HTERT RPE-1 (cell line): ENCODE data around the gene U2SURP.

ENCODE experiments used
- in situ Hi-C: fragments of 300-500 bp; cut with MboI; formaldehyde crosslinking; loops from 4 replicates; pipeline ENCODE4 v1.14.3; 2020; ENCODE audit warnings: low sequenced_read_pairs

U2SURP gene

DNA sequence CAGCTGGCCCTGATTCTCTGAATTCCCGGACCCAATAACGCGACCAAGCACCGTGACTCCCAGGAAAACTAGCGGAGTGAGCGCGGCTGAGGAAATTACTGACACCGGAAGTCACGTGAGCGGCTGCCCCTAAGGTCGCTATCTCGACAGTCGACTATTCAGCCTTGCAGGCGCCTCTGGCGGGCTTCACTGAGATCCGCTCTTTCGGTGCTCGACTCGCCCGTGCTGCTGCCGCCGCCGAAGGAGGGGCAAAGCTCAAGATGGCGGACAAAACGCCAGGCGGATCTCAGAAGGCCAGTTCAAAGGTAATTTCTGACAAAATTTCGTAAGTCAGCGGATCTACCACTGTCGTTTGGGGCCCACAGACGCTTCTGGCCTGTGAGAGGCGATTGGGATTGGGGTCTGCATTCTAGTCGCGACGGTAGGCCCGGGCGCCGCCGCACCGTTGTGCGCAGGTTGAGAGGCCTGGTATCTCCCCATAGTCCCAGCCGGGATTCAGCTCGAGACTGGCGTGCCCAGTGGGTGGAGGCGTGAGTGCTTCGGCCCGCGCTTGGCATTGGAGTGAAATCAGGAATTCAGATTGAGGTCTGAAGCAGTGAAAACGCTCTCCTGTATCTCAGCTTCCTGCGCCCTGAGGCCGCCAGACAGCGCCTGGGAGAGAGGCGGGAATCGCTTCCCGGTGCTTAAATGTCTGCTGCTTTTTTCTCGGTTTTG is at the start of gene U2SURP:
Gene U2SURP (plus strand): TSS at position 202 of the 714 bp plus-strand sequence. CDS start 59 bp downstream, at position 261.
- in situ Hi-C loops, result no loop called here

DNA sequence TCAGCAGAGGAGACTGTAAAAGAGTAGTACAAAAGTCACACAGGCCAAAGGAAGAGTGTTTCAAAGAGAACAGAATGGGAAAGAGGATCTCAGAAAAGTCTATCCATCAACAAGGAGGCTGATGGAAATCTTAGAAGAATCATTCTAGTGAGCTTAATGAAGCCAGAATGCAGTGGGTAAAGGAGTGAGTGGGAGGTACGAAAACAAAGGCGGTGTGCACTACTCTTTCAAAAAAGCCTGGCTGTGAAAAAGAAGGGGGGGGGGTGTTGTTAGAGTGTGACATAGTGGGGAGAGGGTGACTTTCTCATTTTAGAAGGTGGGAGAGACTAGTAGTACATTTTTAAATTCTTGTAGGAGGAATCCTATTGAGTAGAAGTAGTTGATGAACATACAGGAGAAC is 49.6 kb upstream of the U2SURP start:
- in situ Hi-C loops, result no loop called here

DNA sequence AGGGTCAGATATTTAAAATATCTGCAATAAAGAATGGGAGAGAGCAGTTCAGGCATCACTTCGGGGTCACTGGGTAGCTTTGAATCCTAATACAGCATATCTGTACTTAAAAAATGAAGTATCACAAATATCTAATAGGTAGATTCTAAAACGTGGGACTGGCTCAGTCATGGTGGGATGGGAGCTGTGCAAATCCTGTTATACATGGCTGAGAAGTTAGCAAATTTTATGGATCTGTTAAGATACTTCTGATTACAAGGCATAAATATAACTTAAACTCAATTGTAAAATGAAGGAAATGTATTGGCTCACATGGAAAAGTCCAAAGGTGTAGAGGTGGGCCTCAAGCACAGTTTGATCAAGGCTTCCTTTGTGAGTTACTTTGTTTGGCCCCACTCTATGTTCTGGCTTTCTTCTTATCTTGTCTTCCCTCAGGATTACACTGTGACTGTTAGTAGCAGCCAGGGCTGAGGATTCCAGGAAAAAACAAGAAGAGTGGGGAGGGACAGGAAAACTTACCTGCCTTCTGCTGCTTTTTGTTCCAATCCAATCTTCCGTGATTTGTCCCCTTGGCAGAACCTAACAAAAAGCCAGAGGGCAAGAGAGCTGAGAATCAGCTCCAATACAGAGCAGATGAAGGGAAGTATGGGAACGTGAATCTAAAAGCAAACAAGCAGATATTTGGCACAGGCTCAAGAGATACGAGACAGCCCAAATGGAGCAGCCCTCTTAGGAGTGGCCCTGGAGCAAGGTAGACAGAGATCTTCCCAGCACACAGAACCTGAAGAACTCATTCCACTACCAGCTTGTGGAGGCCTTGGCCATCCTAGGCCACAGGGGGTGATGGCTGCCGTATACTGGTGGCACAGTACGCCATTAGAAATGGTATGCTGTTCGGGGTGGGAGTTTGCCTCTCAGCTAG is 48.8 kb upstream of the U2SURP start:
- in situ Hi-C loops, result no loop called here

DNA sequence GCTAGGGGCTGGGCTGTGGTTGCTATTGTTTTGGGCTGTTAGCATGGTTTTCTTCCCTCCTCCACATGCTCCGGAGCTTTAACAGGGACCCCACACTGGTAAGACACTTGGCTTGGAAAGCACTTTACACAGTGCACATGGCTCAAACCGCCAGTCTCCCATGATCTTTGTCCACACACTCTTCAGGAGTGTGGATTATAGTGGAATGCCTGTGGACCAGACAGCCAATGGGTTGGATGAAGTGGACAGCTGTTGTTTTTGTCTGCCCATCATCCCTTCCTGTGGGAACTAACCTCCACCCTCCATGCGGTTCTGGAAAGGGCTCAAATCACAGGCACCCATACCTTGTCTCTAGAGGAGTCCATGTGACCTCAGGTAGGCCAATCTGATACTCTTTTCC is 47.9 kb upstream of the U2SURP start:
- in situ Hi-C loops, result no loop called here

DNA sequence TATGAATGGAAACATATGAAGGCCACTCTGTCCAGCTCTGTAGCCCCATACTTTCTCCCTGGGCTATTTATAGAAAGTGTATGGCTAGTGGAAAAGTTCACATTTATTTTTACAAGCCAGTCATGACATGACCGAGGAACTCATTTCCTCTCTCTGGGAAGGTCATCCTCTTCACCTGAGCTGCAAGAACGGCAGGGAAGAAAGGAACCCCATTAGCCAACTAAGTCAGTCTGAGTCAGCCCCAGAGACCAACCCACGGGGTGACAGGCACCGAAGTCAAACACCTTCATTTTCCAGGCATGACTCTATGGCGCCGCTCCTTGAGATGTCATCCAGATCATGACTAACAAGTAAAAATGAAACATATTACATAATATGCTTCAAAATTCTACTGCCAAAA is 42.7 kb upstream of the U2SURP start:
- in situ Hi-C loops, result no loop called here

DNA sequence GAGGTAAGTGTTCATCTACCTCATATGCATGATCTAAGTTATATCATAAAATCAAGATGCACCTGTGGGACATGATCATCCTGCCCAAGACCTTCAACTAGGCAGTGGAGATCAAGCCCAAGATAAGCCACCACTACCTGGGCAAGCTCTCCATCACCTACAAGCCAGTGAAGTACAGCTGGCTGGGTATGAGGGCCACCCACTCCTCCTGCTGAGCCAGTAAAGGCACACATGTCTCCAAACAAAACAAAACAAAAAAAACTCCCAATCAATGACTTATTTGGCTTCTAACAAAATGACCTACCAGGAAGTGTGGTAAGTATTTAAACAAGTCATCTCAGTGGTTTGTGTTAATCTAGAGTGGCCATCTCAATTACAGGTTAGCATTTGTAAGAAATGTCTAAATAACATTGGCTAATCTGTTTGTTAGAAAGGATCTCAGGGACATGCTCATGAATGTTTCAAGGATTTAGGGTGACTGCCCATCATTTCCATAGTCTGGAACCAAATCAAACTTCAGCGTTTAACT is 41.0 kb upstream of the U2SURP start:
- in situ Hi-C loops, result no loop called here

DNA sequence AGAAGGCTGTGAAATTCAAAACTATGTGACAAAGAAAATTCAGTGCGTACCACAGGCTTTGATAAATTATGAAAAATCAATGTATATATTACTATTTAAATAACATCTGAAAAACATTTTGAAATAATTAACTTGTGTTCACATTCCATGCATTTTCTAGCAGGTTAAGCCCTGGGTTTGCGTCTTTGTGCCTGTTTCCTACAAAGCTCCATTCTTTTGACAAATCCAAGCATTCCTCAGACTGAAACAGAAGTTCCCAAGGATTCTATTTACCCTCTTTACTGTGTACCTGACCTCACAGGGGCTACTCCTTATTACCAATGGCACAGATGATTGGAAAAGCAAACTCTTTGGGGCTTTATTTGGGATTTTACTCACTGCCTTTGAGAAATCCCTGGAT is 39.8 kb upstream of the U2SURP start:
- in situ Hi-C loops, result no loop called here

DNA sequence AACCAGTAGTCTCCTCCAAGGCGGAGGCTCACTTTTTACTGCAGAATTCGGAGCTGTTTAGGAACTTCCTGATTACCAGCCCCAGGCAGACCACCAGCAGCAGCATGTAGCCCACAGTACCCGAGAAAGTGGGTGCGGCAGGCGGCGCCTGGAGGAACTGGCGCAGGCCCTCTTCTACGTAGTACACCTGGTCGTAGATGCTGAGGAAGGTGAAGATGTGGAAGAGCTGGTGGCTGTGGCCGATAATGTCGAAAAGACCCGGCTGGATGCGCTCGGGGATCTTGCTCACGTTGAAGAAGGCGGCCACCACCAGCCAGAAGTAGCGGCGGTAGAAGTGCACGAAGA is 39.2 kb upstream of the U2SURP start:
- in situ Hi-C loops, result no loop called here

DNA sequence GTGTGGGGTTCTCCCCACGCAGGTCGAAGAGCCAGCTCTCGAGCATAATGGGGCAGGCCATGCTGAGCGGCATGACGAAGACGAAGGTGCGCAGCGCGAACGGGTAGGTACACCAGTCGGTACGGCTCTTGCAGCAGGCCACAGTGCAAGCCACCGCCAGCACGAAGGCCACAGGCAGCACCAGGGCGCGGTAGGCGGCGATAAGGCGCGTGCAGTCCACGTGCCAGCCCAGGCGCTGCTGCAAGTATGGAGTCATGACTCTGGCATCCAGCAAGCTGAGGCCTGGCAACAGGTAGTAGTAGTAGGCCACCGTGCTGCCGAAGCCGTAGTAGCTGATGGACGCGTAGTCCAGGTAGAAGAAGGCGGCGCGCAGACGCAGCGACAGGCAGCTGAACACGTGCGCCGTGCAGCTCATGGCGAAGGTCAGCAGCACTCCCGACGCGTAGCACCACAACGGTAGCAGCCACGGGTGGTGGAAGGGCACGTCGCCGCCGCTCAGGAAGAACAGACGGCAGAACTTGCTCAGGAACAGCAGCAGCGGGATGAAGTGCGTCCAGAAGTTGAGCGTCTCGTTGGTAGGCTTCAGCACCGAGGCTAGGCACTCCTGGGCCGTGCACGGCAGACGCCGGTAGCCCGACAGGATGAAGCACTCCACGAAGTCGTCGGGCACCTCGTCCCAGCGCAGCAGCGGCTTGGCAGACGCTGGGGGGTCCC is 38.7 kb upstream of the U2SURP start:
- in situ Hi-C loops, result no loop called here

DNA sequence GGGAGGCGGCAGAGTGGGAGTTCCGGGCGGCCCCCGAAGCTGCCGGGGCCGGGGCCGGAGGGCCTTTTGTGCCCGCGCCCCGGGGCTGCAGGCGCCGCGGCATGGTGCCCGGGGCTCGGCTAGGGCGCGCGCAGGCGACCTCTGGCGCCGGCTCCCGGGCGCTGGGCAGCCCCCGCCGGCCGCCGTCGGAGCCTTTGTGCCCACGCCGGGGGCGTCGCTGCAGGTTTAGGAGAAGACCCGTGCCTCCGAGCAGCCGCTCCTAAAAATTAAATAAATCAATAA is 38.2 kb upstream of the U2SURP start:
- in situ Hi-C loops, result no loop called here

DNA sequence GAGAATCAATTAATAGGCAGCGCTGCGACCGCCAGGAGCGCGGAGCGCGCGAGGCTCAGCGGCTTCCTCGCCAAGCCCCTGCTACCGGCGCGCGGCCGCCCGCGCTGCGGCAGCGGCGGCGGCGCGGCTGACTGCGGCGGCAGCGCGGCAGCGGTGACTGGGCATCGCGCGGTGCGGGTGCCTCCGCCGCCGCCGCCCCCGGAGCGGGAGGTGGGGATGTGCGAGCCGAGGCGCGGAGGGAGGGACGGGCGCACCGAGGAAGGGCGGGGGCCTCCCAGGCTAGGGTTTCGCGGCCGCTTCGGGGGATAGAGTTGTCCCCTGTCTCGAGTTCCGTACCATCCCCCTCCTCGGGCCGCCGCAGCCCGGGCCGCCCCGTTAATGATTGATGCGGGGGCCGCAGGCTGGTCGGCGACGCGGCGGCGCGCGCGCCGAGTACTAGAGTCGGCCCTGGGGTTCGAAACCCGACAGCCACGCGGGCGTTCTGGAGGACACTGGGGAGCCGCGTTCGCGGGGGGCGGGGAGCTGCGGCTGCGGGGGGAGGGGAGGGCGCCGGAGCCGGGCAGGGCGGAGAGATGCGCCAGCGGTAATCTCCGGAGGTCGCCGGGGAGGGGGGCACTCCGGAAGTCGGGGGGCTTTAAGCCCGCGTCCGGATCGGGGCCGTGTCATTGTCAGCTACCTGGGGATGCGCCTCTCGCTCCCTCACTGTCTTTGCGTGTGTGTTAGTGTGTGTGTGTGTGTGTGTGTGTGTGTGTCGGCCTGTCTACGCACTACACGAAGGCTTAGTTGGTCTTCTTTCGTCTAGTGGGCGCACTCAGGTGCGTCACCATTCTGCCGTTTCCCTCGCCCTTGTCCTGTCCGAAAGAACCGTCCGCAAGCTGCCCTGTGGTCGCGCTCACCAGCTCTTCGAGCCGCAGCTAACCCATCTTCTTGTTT is 37.6 kb upstream of the U2SURP start, which contains the start of gene PAQR9:
Gene PAQR9 (minus strand): TSS at position 159 of the 933 bp plus-strand sequence. CDS start 338 bp downstream, outside the sequence.
- in situ Hi-C loops, result no loop called here

DNA sequence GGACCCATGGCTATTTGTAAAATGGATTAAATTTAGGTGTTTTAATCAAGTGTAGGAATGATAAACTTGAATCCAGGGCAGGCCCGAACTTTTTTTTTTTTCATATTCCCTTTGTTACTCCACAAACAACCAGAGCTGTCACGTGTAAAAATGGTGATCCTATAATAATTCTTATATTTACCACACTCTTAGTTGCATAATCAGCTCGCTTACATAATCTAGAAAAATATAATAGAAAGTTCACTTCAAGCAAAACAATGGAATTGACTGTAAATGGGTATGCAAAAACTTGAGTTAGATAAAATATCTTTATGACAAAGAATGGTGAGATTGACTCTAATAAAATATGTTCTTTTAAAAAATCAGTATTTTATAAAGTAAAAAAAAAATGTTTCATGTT is 35.8 kb upstream of the U2SURP start:
- in situ Hi-C loops, result no loop called here

DNA sequence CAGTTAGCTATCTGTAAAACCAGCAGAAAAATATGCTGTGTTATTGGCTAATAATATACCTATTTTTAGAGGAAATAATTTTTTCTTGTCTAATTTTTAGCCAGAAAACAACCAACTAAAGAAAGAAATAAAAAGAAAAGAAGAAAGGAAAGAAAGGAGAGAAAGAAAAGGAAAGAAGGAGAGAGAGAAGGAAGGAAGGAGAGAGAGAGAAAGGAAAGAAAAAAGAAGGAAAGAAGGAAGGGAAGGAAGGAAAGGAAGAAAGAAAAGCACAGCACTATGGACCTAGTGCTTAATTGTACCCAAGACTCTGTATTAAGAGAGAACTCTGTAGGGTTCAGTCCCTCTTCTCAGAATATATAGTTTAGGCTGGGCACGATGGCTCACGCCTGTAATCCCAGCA is 34.6 kb upstream of the U2SURP start:
- in situ Hi-C loops, result no loop called here

DNA sequence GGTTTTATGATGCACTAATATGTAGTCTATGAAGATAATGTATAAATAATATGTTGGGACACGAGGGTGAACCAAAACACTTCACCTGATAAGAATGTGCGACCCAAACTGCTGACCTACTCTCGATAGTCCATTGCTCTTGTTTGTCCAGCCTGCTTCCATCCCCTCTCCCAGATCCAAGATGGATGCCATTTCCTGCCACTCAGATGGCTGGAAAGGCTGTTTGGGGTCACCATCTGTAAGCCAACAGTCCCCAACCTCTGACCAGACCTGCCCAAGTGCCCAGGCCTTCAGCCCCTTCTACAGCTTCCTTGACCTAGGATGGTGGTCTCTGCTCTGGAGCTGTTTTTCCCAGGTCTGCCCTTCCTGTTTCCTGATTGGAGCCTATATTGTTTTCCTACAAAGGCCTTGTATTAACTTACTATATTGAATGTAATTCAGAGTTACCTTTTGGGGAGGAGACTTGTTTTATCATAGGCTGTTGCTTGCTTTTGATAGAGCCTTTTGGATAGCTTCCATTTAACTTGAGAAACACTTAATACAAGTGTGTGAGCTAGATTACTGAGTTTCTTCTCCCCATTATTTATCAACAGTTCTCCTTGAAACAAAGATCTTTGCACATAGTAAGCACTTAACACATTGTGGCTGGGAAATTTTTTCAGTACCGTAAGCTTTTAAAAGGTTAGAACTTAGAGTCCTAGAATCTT is 32.9 kb upstream of the U2SURP start:
- in situ Hi-C loops, result no loop called here

DNA sequence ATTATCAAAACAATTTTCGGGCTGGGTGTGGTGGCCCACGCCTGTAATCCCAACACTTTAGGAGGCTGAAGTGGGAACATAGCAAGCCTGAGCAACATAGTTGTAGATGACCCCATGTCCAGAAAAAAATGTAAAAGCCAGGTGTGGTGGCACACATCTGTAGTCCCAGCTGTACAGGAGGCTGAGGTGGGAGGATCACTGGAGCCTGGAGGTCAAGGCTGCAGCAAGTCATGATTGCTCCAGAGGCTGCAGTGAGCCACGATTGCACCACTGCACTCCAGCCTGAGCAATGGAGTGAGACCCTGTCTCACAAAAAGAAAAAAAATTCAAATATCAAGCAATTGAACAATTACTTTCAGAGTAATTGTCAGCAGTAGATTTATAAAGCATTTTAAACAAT is 29.9 kb upstream of the U2SURP start:
- in situ Hi-C loops, result no loop called here

DNA sequence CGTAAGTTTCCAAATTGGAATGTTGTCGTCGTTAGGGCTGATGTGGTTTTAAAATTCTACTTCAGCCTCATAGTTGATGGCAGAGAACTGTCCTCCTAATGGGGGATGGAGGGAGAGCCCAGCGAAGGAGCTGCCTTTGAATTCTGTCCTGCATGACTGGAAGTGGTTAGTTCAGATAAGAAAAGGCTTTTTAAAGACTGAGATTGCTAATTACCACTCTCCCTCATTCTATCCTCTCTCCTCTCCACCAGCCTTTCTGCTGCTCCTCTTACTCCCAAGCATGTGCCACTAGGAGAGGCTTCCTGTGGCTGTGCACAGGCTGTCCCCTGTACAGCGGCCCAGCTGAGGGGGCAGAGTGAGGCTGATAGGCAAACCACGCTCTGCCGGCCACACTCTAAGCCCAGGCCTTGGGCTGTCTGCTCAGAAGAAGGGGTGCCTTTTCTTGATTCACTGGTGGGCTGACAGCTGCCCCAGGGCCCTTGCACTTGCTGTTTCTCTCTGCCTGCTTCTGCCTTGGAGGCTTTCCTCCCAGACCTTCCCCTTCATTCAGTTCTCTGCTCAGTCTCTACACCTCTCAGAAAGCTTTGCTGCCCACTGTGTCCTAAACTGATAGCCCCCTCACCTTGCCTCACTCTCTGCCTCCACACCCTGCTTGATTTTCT is 29.1 kb upstream of the U2SURP start:
- in situ Hi-C loops, result no loop called here

DNA sequence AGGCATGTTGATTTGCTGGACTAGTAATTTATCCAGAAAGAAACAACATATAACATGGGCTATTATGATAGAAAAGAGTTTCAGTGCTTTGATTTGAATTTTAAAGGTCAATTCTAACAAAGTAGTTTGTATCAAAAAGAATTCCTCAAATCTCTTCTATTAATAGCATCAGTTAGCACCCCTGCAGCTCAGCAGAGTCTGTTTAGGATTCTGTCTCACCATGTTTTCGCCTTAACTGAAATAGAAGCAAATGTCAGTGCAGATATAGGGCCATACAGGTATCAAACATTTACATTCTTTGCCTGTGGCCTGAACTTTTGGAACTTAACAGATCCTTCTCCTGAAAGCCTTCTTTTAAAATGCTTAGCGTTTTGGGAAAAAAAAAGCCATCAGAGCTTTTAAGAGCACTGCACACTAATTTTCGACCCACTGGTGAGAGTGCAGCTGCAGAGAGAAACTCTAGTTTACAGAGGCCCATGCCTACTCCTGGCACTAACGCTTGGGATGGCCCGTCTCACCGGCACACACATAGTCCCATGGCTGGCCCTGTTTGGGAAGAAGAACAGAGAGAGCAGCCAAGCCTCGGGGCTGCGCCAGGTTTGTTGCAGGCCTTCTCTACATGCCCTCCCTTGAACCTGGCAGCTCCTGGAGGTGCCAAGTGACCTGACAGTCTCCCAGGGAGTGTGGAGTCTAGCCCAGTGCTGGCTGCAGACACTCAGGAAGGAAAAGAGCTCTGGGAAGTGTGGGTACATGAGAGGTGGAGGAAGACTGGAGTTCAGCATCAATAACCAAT is 28.0 kb upstream of the U2SURP start:
- in situ Hi-C loops, result no loop called here

DNA sequence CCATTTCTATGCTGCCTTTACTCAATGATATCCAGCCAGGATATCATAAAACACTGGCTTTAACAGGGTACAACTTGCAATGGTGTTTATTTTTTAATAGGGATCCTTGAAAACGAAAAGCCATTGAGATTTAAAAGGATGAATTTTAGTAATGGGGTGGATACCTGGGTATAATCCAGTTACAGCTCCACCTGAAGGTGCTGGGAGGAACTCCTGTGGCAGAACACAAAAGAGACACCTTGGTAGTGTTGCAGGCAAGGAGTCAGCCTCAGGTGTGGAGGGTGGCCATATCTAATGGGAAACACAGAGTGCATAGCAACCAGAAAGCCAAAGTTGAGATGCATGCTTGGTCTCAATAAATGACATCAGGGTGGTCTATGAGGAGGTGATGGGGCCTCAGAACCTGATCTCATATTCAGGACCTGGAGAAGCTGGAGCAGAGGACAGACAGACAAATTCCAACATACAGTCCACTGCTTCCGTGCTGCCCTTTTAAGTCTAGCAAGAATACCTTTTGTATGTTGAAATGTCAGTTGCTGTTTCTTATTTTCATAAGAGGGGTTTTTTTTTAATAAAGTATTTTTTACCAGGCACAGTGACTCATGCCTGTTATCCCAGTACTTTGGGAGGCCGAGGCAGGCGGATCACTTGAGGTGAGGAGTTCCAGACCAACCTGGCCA is 25.9 kb upstream of the U2SURP start:
- in situ Hi-C loops, result loop anchor here (25.0 kb wide), 1 partner anchor 138 kb away; no protein-coding TSS in a partner anchor
